Neuron (in vitro differentiated cells): ENCODE measurements around the gene CYP4B1.
"Not testable (repeated sequence)": the region's sequence is repeated elsewhere in the genome, so short reads cannot be mapped to it uniquely, and the experiment has no call there.

ENCODE experiments used
- H2AFZ ChIP-seq: one replicate; pipeline ENCODE4 v1.6.1; 2013; ENCODE audit warnings: low read depth, mild to moderate bottlenecking, inconsistent platforms, low read length, moderate library complexity
- H3K27me3 ChIP-seq: one replicate; pipeline ENCODE4 v1.6.1; 2013; ENCODE audit warnings: low read length; ENCODE audit not compliant: insufficient read depth
- H3K36me3 ChIP-seq: one replicate; pipeline ENCODE4 v1.6.1; 2013; ENCODE audit warnings: low read length; ENCODE audit not compliant: insufficient read depth
- H3K4me1 ChIP-seq: one replicate; pipeline ENCODE4 v1.6.1; 2013; ENCODE audit warnings: low read length; ENCODE audit not compliant: insufficient read depth
- H3K4me3 ChIP-seq: 2 replicates; pipeline ENCODE4 v1.5.1; 2013; ENCODE audit warnings: mild to moderate bottlenecking, low read length, moderate library complexity
- H3K9me3 ChIP-seq: one replicate; pipeline ENCODE4 v1.6.1; 2013; ENCODE audit warnings: low read length

Gene CYP4B1

GRCh38 chr1:46812996-46813857 lies 14.4 kb downstream of the CYP4B1 start:
- Histone ChIP-seq H3K4me3 (no peak overlapping the region), H3K36me3 (no peaks in the 10 kb centered on the region), H2AFZ (no peak overlapping the region), H3K4me1 (no peaks in the 10 kb centered on the region), H3K9me3 (no peaks in the 10 kb centered on the region), H3K27me3 (no peaks in the 10 kb centered on the region)

- no peaks in the 10 kb centered on the region for H3K27me3 ChIP-seq
- no peak overlapping the region for H2AFZ ChIP-seq
- H3K36me3 ChIP-seq, result no peaks in the 10 kb centered on the region
- H3K4me1 ChIP-seq, result no peaks in the 10 kb centered on the region
- H3K9me3 ChIP-seq, result no peaks in the 10 kb centered on the region
- no peak overlapping the region for H3K4me3 ChIP-seq
Measured at GRCh38 chr1:46813858-46814396, 15.1 kb downstream of the CYP4B1 start.

DNA sequence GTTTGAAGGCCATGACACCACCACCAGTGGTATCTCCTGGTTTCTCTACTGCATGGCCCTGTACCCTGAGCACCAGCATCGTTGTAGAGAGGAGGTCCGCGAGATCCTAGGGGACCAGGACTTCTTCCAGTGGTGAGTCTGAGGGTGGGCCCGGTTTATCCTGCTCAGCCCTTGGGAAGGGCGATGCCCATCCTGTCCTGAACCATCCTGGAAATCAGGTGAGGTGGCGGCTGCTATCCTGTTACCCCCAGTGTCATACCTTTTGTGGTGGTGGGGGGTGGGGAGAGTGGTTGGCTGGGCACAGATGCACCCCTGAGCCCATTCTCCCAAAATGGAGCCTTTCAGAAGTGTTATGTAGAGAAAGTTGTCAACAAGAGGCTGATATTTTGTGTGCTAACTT lies 16.3 kb downstream of the CYP4B1 start:
- Histone ChIP-seq H3K4me1 (no peaks in the 10 kb centered on the region), H3K36me3 (no peaks in the 10 kb centered on the region), H3K4me3 (no peak overlapping the region), H3K9me3 (no peaks in the 10 kb centered on the region), H2AFZ (no peak overlapping the region), H3K27me3 (no peaks in the 10 kb centered on the region)

- H3K4me3 ChIP-seq, result no peak overlapping the region
- no peaks in the 10 kb centered on the region for H3K9me3 ChIP-seq
- no peaks in the 10 kb centered on the region for H3K27me3 ChIP-seq
- H3K36me3 ChIP-seq, result no peaks in the 10 kb centered on the region
- no peak overlapping the region for H2AFZ ChIP-seq
- no peaks in the 10 kb centered on the region for H3K4me1 ChIP-seq
Measured at GRCh38 chr1:46816930-46817329, 18.1 kb downstream of the CYP4B1 start.

DNA sequence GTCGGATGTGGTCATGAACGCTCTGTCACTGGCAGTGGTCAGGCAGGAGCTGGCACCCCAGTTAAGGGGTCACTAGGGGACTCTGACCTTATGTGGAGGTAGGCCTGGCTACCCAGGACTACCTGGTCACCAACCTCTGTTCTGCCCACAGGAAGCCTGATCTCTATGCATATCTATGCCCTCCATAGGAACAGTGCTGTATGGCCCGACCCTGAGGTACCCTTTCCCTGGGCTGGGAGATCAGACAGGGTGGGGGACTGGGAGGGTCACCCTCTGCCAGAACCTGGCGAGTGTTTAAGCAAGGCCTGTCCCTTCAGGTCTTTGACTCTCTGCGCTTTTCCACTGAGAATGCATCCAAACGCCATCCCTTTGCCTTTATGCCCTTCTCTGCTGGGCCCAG lies 19.0 kb downstream of the CYP4B1 start:
- no peak overlapping the region for H2AFZ ChIP-seq
- no peaks in the 10 kb centered on the region for H3K36me3 ChIP-seq
- no peaks in the 10 kb centered on the region for H3K9me3 ChIP-seq
- no peak overlapping the region for H3K4me3 ChIP-seq
- H3K27me3 ChIP-seq, result no peaks in the 10 kb centered on the region
- no peaks in the 10 kb centered on the region for H3K4me1 ChIP-seq

DNA sequence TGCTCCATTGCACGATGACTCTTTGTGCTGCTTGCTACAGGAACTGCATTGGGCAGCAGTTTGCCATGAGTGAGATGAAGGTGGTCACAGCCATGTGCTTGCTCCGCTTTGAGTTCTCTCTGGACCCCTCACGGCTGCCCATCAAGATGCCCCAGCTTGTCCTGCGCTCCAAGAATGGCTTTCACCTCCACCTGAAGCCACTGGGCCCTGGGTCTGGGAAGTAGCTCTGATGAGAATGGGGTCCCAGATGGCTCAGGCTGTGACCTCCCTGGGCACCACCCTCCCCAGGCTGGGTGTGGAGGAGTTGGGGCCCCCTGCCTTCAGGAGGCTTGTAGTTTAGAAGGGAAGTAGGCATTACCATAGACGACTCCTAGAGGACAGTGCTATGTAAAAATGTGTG lies 19.7 kb downstream of the CYP4B1 start:
- H2AFZ ChIP-seq, result no peak overlapping the region
- no peaks in the 10 kb centered on the region for H3K9me3 ChIP-seq
- H3K4me3 ChIP-seq, result no peak overlapping the region
- no peaks in the 10 kb centered on the region for H3K36me3 ChIP-seq
- no peaks in the 10 kb centered on the region for H3K27me3 ChIP-seq
- no peaks in the 10 kb centered on the region for H3K4me1 ChIP-seq

- Histone ChIP-seq H2AFZ (no peak overlapping the region), H3K36me3 (no peaks in the 10 kb centered on the region), H3K4me1 (no peaks in the 10 kb centered on the region)
Measured at GRCh38 chr1:46819335-46819734, 20.5 kb downstream of the CYP4B1 start.

DNA sequence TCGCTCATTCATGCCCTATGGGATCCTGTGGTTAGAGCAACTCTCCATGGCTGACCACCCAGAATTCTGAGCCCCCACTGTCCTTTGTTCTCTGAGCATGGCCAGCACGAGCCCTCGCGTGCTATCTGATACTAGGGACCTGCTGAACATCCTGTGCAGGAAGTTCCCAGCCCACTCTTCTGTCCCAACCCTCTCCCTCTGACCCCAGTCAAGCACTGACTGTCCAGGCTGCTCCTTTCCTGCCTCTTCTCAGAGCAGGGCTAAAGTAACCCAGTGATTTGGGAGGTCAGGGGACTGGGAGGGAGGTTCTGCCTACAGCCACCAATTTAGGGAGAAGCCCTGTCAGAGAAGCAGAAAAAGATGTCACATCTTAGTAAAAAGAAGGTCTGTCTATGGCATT lies 21.2 kb downstream of the CYP4B1 start:
- Histone ChIP-seq H2AFZ (no peak overlapping the region), H3K36me3 (no peaks in the 10 kb centered on the region), H3K4me1 (no peaks in the 10 kb centered on the region), H3K4me3 (no peak overlapping the region), H3K9me3 (no peaks in the 10 kb centered on the region), H3K27me3 (no peaks in the 10 kb centered on the region)

More at GRCh38 chr1:46819335-46819734, 20.5 kb downstream of the CYP4B1 start:
- Histone ChIP-seq H3K4me3 (no peak overlapping the region), H3K9me3 (no peaks in the 10 kb centered on the region), H3K27me3 (no peaks in the 10 kb centered on the region)

- Histone ChIP-seq H3K27me3 (no peaks in the 10 kb centered on the region), H3K36me3 (no peaks in the 10 kb centered on the region), H2AFZ (no peak overlapping the region), H3K4me3 (no peak overlapping the region), H3K9me3 (no peaks in the 10 kb centered on the region), H3K4me1 (no peaks in the 10 kb centered on the region)
Measured at GRCh38 chr1:46820560-46821060, 21.8 kb downstream of the CYP4B1 start.

DNA sequence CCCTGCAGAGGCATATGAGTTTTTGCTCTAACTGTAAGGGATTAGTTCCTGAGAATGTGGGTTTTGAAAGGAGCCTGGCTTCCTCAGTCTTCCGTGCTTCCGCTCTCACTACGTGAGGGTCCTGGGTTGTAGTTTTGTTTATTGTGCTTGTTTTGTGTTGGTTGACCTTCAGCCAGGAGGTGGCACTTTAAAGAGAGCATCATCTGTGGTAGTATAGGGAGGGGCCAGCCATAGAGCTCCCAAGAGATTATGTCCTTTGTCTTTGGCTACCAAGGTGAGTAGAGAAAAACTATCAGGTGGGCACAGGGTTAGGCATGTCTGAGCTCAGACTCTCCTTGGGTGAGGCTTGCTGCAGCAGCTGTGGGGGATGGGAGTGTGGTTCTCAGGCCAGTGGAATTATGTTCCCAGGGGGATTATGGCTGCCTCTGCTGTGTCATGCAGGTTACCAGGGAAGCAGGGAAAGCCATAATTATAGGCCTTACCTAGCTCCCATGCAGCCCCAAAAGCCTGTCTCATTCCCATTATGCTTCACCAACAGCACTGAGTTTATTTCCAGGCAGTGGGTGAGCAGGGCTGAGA lies 23.5 kb downstream of the CYP4B1 start:
- no peaks in the 10 kb centered on the region for H3K36me3 ChIP-seq
- H3K4me3 ChIP-seq, result no peak overlapping the region
- H2AFZ ChIP-seq, result no peak overlapping the region
- no peaks in the 10 kb centered on the region for H3K27me3 ChIP-seq
- H3K4me1 ChIP-seq, result no peaks in the 10 kb centered on the region
- no peaks in the 10 kb centered on the region for H3K9me3 ChIP-seq

GRCh38 chr1:46823151-46823550 lies 24.3 kb downstream of the CYP4B1 start:
- Histone ChIP-seq H3K9me3 (no peaks in the 10 kb centered on the region), H3K36me3 (no peaks in the 10 kb centered on the region), H2AFZ (no peak overlapping the region), H3K4me1 (no peaks in the 10 kb centered on the region), H3K4me3 (no peak overlapping the region), H3K27me3 (no peaks in the 10 kb centered on the region)

DNA sequence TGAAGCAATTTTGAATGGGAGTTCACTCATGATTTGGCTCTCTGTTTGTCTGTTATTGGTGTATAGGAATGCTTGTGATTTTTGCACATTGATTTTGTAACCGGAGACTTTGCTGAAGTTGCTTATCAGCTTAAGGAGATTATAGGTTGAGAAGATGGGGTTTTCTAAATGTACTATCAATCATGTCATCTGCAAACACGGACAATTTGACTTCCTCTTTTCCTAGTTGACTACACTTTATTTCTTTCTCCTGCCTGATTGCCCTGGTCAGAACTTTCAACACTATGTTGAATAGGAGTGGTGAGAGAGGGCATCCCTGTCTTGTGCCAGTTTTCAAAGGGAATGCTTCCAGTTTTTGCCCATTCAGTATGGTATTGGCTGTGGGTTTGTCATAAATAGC lies 28.0 kb downstream of the CYP4B1 start:
- H2AFZ ChIP-seq, H3K4me3 ChIP-seq, H3K36me3 ChIP-seq, H3K4me1 ChIP-seq, H3K27me3 ChIP-seq, H3K9me3 ChIP-seq: not testable (repeated sequence)

GRCh38 chr1:46830665-46831322 lies 31.9 kb downstream of the CYP4B1 start:
- Histone ChIP-seq H3K4me1 (no peaks in the 10 kb centered on the region), H3K27me3 (no peaks in the 10 kb centered on the region), H3K9me3 (no peaks in the 10 kb centered on the region), H3K4me3 (no peak overlapping the region), H3K36me3 (no peaks in the 10 kb centered on the region), H2AFZ (no peak overlapping the region)
